ENCODE results near the gene OSBPL6.

OSBPL6 gene

GRCh38 chr2:178388287-178388686 is 194.0 kb downstream of the OSBPL6 start:
- no peak for TF ChIP-seq CTCF (IDR thresholded peaks at IDR 0.05; ENCODE audit: low read depth, low read length, poor library complexity, severe bottlenecking)
- Histone ChIP-seq H3K79me2 (ENCODE audit: control insufficient read depth, low read length) (no peaks in the 10 kb centered on the region), H3K27me3 (ENCODE audit: control insufficient read depth, low read length) (peaks cover 3% of the 10 kb centered on the region; the same call in 1 of the 2 replicates), H4K20me1 (ENCODE audit: control insufficient read depth, insufficient read depth, low read depth, low read length) (no peaks in the 10 kb centered on the region), H3K4me1 (ENCODE audit: control insufficient read depth, low read length) (no peaks in the 10 kb centered on the region), H3K9me2 (replicated peaks; ENCODE audit: control insufficient read depth, low read length) (no peaks in the 10 kb centered on the region), H3K36me3 (ENCODE audit: control insufficient read depth, low read length) (no peaks in the 10 kb centered on the region), H3F3A (ENCODE audit: control insufficient read depth, insufficient read depth) (no peaks in the 10 kb centered on the region), H3K27ac (ENCODE audit: low read depth, low read length) (no peak overlapping the region), H3K4me2 (ENCODE audit: low read length) (no peak overlapping the region), H3K9me3 (ENCODE audit: control insufficient read depth, insufficient read depth, low read length) (no peaks in the 10 kb centered on the region), H3K4me3 (ENCODE audit: low read length) (no peak overlapping the region)

DNA sequence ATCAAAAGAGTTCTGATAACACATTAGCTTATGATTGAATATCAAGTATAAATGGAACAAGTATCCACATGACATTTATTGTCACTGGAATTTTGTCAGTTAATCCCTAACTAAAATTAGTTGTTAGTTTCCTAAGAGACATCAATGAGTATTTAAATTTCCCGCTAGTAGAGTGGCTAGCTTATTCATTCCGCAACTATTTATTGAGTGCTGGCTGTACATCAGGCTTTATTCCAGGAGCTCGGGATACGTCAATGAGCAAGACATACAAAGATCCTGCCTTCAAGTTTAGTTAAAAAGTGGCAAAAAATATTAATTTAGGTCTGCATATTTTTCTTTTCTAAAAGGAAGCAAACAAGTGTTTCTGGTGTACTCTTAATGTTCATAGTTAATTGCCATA is 197.4 kb downstream of the OSBPL6 start:
- Histone ChIP-seq H3K36me3 (ENCODE audit: control insufficient read depth, low read length) (no peaks in the 10 kb centered on the region), H3K9me3 (ENCODE audit: control insufficient read depth, insufficient read depth, low read length) (no peaks in the 10 kb centered on the region), H3K4me3 (ENCODE audit: low read length) (no peak overlapping the region), H3K79me2 (ENCODE audit: control insufficient read depth, low read length) (no peaks in the 10 kb centered on the region), H3K9me2 (replicated peaks; ENCODE audit: control insufficient read depth, low read length) (no peaks in the 10 kb centered on the region), H3F3A (ENCODE audit: control insufficient read depth, insufficient read depth) (no peaks in the 10 kb centered on the region), H4K20me1 (ENCODE audit: control insufficient read depth, insufficient read depth, low read depth, low read length) (no peaks in the 10 kb centered on the region), H3K4me1 (ENCODE audit: control insufficient read depth, low read length) (no peaks in the 10 kb centered on the region), H3K27ac (ENCODE audit: low read depth, low read length) (no peak overlapping the region), H3K4me2 (ENCODE audit: low read length) (no peak overlapping the region), H3K27me3 (ENCODE audit: control insufficient read depth, low read length) (peaks cover 7% of the 10 kb centered on the region; the same call in 1 of the 2 replicates)
- TF ChIP-seq CTCF (IDR thresholded peaks at IDR 0.05; ENCODE audit: low read depth, low read length, poor library complexity, severe bottlenecking) = no peak
- TF ChIP-seq EZH2phosphoT487 (IDR thresholded peaks at IDR 0.05; ENCODE audit: borderline replicate concordance, low read length) = no peak

GRCh38 chr2:178392215-178392614 is 197.9 kb downstream of the OSBPL6 start:
- no peaks in the 10 kb centered on the region for H3K4me1 ChIP-seq (ENCODE audit: control insufficient read depth, low read length)
- peaks cover 7% of the 10 kb centered on the region; the same call in 1 of the 2 replicates for H3K27me3 ChIP-seq (ENCODE audit: control insufficient read depth, low read length)
- TF ChIP-seq EZH2phosphoT487 (IDR thresholded peaks at IDR 0.05; ENCODE audit: borderline replicate concordance, low read length) (no peak), CTCF (IDR thresholded peaks at IDR 0.05; ENCODE audit: low read depth, low read length, poor library complexity, severe bottlenecking) (no peak)
- H3K36me3 ChIP-seq (ENCODE audit: control insufficient read depth, low read length) = no peaks in the 10 kb centered on the region
- no peaks in the 10 kb centered on the region for H3K9me2 ChIP-seq (replicated peaks; ENCODE audit: control insufficient read depth, low read length)
- H4K20me1 ChIP-seq (ENCODE audit: control insufficient read depth, insufficient read depth, low read depth, low read length) = no peaks in the 10 kb centered on the region
- no peaks in the 10 kb centered on the region for H3K79me2 ChIP-seq (ENCODE audit: control insufficient read depth, low read length)
- no peak overlapping the region for H3K4me2 ChIP-seq (ENCODE audit: low read length)
- no peak overlapping the region for H3K4me3 ChIP-seq (ENCODE audit: low read length)
- H3K9me3 ChIP-seq (ENCODE audit: control insufficient read depth, insufficient read depth, low read length) = no peaks in the 10 kb centered on the region
- no peaks in the 10 kb centered on the region for H3F3A ChIP-seq (ENCODE audit: control insufficient read depth, insufficient read depth)
- no peak overlapping the region for H3K27ac ChIP-seq (ENCODE audit: low read depth, low read length)

DNA sequence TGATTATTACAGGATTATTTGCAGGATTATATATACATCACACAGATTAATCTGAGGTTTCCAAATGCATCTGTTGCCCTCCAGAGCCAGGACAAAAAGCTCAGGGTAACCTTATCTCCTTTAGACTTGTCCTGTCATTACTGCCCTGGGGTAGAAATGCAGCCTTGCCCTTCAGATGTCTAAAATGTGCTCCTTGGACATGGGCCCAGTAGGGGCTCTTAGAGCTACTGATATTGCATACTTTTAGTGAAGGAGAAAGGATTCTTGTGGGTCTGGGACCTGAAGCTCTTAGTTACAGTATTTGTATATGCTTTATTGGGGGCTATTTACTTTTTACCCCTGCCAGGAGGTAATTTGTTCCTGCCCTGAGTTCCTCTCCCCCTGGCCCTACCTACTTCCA is 200.5 kb downstream of the OSBPL6 start:
- Histone ChIP-seq H3K9me3 (ENCODE audit: control insufficient read depth, insufficient read depth, low read length) (no peaks in the 10 kb centered on the region), H3K4me3 (ENCODE audit: low read length) (no peak overlapping the region), H3K36me3 (ENCODE audit: control insufficient read depth, low read length) (no peaks in the 10 kb centered on the region), H4K20me1 (ENCODE audit: control insufficient read depth, insufficient read depth, low read depth, low read length) (no peaks in the 10 kb centered on the region), H3K27me3 (ENCODE audit: control insufficient read depth, low read length) (peaks cover 11% of the 10 kb centered on the region; the same call in 1 of the 2 replicates), H3K79me2 (ENCODE audit: control insufficient read depth, low read length) (no peaks in the 10 kb centered on the region), H3K4me1 (ENCODE audit: control insufficient read depth, low read length) (no peaks in the 10 kb centered on the region), H3K9me2 (replicated peaks; ENCODE audit: control insufficient read depth, low read length) (no peaks in the 10 kb centered on the region), H3F3A (ENCODE audit: control insufficient read depth, insufficient read depth) (no peaks in the 10 kb centered on the region), H3K27ac (ENCODE audit: low read depth, low read length) (no peak overlapping the region), H3K4me2 (ENCODE audit: low read length) (no peak overlapping the region)
- no peak for TF ChIP-seq CTCF (IDR thresholded peaks at IDR 0.05; ENCODE audit: low read depth, low read length, poor library complexity, severe bottlenecking)
- no peak for TF ChIP-seq EZH2phosphoT487 (IDR thresholded peaks at IDR 0.05; ENCODE audit: borderline replicate concordance, low read length)
